Activated T-cell treated with anti-CD3 and anti-CD28 coated beads, Interleukin-2, amount 50 U/mL, for 1 hour (primary cell): ENCODE measurements around the gene PER2.
"Not testable (repeated sequence)": the region's sequence is repeated elsewhere in the genome, so short reads cannot be mapped to it uniquely, and the experiment has no call there.

ENCODE experiments used
- DNase-seq: peaks from one replicate; pipeline ENCODE4 v3.0.0-alpha.2; 2020

The PER2 gene

GRCh38 chr2:238287737-238288649 is at the start of gene PER2:
PER2 (minus strand) TSS chr2:238288610; CDS start chr2:238277936, 10,674 bp downstream.
- peak; percentile 52 for DNase-seq

GRCh38 chr2:238337846-238338245 is 49.4 kb upstream of the PER2 start:
- DNase-seq: no peak

- no peak for DNase-seq
Observed at GRCh38 chr2:238336793-238337444, 48.5 kb upstream of the PER2 start.

- no peak for DNase-seq
Observed at GRCh38 chr2:238336151-238336550, 47.7 kb upstream of the PER2 start.

- not testable (repeated sequence) for DNase-seq
Observed at GRCh38 chr2:238335591-238335990, 47.2 kb upstream of the PER2 start.

DNA sequence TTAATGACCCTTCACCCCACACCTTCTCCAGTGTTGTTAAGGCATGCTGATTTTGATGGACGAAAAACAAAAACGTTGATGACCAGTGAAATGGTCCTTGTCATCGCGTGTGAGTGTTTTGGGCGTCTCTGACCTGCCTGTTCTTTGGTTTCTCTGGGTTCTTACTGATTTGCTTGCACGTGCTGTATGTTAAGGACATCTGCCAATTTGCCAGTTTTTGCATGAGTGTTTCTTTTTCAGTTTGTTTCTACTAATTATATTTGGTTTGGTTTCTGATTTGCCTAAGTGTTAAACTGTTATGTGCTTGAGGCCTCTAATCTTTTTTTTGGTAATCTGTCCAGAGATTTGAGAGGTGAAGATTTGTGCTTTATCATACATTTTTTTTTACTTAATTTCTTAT is 46.5 kb upstream of the PER2 start:
- DNase-seq: no peak

DNA sequence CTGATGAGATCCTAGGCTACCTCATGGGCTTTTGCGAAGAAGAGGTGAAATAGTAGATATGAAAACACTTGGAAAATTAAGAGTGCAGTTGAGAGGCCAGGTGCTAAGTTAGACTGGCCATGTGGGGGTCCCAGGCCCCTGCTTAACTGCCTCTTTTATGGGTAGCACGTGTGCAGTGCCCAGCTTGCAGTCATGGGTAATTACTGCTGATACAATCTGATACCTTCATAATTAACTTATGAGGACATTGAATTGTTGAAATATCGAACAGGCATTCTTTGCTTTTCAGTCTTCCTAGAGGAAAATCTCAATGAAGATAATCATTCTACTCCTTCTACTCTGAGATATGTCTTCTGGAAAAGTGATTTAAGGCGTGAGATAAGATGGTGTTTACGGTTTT is 43.5 kb upstream of the PER2 start:
- DNase-seq: no peak

- DNase-seq: no peak
Observed at GRCh38 chr2:238330391-238330790, 42.0 kb upstream of the PER2 start.

- no peak for DNase-seq
Observed at GRCh38 chr2:238327751-238328150, 39.3 kb upstream of the PER2 start.

- no peak for DNase-seq
Observed at GRCh38 chr2:238326801-238327365, 38.5 kb upstream of the PER2 start.

GRCh38 chr2:238325694-238326093 is 37.3 kb upstream of the PER2 start:
- DNase-seq: no peak

GRCh38 chr2:238324248-238324647 is 35.8 kb upstream of the PER2 start:
- DNase-seq: not testable (repeated sequence)

DNA sequence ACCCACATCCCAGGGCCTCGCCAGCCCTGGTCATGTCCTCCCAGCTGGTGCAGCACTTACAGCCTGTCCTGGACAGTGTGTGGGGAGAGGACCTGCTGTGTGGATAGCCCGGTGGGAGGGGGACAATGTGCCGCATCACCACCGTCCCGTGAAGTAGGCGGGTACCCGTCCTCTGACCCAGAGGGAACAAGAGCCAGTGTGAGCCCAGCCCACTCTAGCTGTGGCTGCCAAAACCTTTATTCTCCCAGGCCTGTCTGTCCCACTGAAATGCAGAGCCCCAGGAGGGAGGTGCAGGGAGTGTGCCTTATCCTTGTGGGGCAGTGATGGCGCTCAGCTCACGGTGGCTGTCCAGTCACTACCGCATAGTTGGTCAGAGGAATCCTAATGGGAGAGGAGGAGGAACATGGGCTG is 33.6 kb upstream of the PER2 start:
- no peak for DNase-seq

DNA sequence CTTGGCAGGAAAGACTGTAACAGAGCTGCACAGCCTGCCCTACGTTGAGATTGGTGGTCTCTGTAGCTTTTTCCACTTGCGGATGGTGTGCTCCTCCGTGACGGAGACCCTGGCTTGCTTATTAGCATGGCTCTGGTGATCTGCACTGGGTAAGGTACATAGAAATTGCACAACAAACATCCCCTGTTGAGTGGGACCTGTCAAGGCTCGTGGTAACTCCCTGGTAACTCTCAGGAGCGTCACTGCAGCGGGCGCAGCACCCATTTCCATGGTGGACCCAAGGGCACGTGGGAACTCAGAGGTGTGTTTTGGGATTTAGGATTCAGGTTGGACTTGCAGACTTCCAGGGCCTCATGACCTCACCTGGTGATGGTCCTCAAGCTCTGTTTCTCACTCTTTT is 33.1 kb upstream of the PER2 start:
- no peak for DNase-seq

- DNase-seq: no peak
Observed at GRCh38 chr2:238320648-238321281, 32.4 kb upstream of the PER2 start.

GRCh38 chr2:238320246-238320647 is 31.8 kb upstream of the PER2 start, which contains the start of gene TRAF3IP1:
TRAF3IP1 (plus strand) TSS chr2:238320518; CDS start chr2:238320663, 145 bp downstream.
- peak; percentile 88 for DNase-seq

DNA sequence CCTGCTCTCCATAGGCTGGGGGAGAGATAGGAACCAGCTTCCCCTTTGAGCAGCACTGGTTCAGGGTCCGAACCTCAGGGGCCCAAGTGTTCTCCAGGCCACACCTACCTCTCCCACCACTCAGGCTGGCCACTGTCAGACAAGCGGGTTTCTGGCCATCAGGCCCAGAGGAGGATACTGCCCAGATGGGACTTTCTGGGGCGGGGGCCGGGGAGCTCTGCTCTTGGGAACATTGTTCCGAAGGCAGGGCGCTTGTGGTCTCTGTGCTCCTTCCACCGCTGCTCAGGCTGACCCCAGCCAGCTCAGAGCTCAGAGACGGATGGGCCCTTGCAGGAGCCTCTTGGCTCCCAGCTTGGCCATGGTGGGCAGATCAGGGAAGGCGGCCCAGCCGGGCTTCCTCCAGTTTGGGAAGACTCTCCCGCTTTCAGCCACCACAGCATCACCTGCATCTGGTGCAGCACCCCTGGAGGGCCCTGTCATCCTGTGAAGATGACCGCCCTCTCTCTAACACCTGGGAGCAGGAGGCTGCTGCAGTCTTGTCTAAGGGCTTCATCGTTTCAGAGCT is 26.7 kb upstream of the PER2 start:
- no peak for DNase-seq

DNA sequence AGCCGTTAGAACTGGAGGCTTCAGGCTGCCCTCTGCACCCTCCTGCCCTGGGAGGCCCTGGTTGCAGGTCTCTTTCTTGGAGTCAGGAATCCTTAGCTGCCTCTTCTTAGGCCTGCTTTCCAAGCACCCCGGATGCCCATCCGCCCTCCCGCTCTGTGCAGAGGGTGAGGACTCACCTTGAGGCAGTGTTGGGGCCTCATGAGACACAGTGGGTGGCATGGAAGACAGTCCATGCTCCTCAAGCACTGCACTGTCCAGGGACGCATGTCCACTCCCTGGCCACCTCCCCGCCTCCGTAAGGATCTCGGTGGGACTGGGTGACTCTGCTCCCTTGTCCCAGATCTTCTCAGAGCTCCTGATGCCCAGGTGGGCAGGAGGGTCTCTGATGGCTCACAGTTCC is 26.2 kb upstream of the PER2 start:
- no peak for DNase-seq

DNA sequence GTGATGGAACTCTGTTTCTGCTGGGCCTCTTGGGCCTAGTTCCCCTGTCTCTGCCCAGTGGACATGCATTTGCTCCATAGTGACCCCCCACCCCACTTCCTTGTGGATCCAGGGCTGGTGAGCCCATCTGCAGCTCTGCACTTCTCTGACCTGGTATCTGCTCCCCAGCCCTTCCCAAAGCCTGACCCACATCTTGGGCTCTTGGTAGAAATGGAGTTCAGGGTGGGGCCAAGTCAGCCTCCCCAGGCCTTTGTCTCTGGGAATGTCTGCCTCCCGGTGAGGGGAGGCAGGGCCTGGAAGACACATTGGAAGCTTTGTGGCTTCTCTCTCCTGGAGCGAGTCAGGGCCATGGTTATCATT is 25.6 kb upstream of the PER2 start:
- DNase-seq: no peak

- no peak for DNase-seq
Observed at GRCh38 chr2:238313289-238313990, 25.0 kb upstream of the PER2 start.

GRCh38 chr2:238310721-238311120 is 22.3 kb upstream of the PER2 start:
- DNase-seq: not testable (repeated sequence)

- no peak for DNase-seq
Observed at GRCh38 chr2:238308177-238308576, 19.8 kb upstream of the PER2 start.

- no peak for DNase-seq
Observed at GRCh38 chr2:238306672-238306998, 18.2 kb upstream of the PER2 start.
